ENCODE results near the gene PUDP.
"Not testable (repeated sequence)": the region's sequence is repeated elsewhere in the genome, so short reads cannot be mapped to it uniquely, and the experiment has no call there.

PUDP gene

DNA sequence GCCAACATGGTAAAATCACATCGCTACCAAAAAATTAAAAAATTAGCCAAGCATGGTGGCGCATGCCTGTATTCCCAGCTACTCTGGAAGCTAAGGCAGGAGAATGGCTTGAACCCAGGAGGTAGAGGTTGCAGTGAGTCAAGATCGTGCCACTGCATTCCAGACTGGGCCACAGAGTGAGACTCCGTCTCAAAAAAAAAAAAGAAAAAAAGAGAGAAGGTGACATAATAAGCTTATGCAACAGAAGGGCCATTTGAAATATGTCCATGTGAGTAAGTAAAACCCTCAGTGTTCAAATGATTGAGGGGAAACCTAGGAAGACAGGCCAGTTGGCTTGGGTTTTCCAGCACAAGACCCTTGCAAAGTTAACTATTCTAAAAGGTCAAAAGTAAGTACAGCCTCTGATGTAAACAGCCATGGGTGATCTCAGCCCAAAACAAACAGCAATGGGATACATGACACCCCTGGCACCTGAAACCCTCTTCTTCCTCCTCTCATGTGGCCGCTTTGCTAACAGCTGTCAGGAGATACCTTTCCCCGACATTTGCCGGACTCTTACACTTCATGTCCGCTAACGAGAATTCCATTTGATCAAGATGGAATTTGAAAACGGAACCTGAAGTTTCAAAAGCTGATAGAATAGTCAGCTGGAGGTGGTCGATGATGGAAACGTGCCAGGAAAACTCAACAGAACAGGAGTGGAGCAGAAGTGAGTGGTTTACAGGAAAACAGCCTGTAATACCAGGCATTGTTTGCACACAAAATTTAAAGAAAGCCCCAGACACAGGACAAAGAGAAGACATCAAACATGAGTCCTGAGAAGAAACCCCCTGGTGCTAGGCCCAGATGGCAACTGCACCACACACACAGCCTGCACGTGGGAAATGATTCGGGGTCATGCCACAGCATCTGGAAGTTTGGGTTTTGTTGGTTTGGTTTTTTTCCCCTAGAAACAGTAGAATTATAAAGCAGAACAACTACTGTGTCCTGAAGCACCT is 93.4 kb downstream of the PUDP start:
- Mint-ChIP-seq H3K27ac (peak overlapping the region; percentile 85), H3K27me3 (ENCODE audit: low read depth, poor library complexity) (peaks cover 4% of the 10 kb centered on the region), H3K9me3 (peaks cover 7% of the 10 kb centered on the region), H3K4me1 (peaks cover 48% of the 10 kb centered on the region), H3K4me3 (no peak overlapping the region), H3K36me3 (ENCODE audit: low read depth) (peaks cover 92% of the 10 kb centered on the region)
- DNase-seq, result no peak
- TF ChIP-seq, protein P1, sequence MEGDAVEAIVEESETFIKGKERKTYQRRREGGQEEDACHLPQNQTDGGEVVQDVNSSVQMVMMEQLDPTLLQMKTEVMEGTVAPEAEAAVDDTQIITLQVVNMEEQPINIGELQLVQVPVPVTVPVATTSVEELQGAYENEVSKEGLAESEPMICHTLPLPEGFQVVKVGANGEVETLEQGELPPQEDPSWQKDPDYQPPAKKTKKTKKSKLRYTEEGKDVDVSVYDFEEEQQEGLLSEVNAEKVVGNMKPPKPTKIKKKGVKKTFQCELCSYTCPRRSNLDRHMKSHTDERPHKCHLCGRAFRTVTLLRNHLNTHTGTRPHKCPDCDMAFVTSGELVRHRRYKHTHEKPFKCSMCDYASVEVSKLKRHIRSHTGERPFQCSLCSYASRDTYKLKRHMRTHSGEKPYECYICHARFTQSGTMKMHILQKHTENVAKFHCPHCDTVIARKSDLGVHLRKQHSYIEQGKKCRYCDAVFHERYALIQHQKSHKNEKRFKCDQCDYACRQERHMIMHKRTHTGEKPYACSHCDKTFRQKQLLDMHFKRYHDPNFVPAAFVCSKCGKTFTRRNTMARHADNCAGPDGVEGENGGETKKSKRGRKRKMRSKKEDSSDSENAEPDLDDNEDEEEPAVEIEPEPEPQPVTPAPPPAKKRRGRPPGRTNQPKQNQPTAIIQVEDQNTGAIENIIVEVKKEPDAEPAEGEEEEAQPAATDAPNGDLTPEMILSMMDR (IDR thresholded peaks at IDR 0.05), result no peak

DNA sequence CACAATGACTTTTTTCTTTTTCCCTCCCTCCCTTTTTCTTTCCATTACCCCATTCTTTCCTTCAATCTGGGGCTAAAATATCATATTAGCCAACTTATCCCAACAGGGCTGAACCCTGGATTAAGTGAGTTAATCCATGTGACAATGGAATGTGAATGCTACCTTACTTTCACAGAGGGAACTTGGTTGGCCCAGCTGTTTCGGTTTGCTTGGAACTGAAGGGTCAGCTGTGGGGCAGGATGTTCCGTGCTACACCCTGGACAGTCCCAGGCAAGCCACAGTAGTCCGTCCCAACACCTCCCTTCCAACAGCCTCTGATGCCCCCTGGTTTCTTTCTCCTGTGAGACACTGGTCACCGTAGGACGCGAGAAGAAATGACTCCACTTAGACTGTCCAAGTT is 95.4 kb downstream of the PUDP start:
- peaks cover 60% of the 10 kb centered on the region for H3K4me1 Mint-ChIP-seq
- H3K27ac Mint-ChIP-seq, result no peak overlapping the region
- H3K27me3 Mint-ChIP-seq (ENCODE audit: low read depth, poor library complexity), result no peaks in the 10 kb centered on the region
- TF ChIP-seq, protein P1 (IDR thresholded peaks at IDR 0.05), result no peak
- no peak overlapping the region for H3K4me3 Mint-ChIP-seq
- peaks cover 85% of the 10 kb centered on the region for H3K36me3 Mint-ChIP-seq (ENCODE audit: low read depth)
- no peak for DNase-seq
- peaks cover 4% of the 10 kb centered on the region for H3K9me3 Mint-ChIP-seq

DNA sequence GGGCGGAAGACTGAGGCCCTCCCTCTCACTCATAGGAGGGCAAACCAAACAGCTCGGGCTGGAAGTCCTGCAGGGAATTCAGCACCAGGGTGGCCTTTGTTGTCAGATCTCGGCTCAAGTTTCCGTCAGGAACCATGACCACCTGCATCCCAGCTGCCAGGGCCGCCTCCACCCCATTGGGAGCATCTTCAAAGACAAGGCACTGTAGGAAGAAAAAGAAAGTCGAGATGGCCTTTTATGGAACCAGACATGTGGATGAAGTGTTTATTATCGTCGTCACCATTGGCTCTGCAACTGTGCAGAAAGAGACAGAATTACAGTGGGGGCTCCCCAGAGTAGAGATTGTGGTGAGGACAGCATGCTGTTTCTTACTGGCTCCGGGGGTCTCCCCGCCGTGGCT is 97.7 kb downstream of the PUDP start:
- TF ChIP-seq, protein P1 (IDR thresholded peaks at IDR 0.05), result no peak
- Mint-ChIP-seq H3K9me3 (no peaks in the 10 kb centered on the region), H3K4me3 (no peak overlapping the region), H3K4me1 (peaks cover 48% of the 10 kb centered on the region), H3K27ac (peak overlapping the region; percentile 66), H3K27me3 (ENCODE audit: low read depth, poor library complexity) (no peaks in the 10 kb centered on the region), H3K36me3 (ENCODE audit: low read depth) (peaks cover 81% of the 10 kb centered on the region)
- DNase-seq, result no peak

DNA sequence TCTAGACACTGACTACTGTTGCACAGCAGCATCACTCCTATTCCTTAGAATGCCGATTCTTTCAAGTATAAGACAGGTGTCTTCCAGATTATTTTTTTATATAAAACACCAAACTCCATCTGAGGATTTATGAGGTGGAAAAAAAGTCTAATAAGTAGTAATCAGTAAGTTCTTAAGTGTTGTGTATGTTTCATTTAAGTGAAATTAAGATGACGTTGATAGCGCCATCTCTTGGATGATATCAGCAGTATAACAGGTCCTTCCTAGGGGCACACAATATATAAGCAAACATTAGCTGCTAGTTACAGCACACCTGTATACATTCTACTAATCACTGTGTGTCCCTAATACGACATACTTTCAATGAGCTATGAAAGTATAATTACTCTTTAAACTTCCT is 100.0 kb downstream of the PUDP start:
- Mint-ChIP-seq H3K36me3 (ENCODE audit: low read depth) (peaks cover 82% of the 10 kb centered on the region), H3K27ac (no peak overlapping the region), H3K4me1 (peaks cover 28% of the 10 kb centered on the region), H3K9me3 (peaks cover 8% of the 10 kb centered on the region), H3K4me3 (no peak overlapping the region), H3K27me3 (ENCODE audit: low read depth, poor library complexity) (peaks cover 2% of the 10 kb centered on the region)
- TF ChIP-seq, protein P1 (IDR thresholded peaks at IDR 0.05), result no peak
- no peak for DNase-seq

DNA sequence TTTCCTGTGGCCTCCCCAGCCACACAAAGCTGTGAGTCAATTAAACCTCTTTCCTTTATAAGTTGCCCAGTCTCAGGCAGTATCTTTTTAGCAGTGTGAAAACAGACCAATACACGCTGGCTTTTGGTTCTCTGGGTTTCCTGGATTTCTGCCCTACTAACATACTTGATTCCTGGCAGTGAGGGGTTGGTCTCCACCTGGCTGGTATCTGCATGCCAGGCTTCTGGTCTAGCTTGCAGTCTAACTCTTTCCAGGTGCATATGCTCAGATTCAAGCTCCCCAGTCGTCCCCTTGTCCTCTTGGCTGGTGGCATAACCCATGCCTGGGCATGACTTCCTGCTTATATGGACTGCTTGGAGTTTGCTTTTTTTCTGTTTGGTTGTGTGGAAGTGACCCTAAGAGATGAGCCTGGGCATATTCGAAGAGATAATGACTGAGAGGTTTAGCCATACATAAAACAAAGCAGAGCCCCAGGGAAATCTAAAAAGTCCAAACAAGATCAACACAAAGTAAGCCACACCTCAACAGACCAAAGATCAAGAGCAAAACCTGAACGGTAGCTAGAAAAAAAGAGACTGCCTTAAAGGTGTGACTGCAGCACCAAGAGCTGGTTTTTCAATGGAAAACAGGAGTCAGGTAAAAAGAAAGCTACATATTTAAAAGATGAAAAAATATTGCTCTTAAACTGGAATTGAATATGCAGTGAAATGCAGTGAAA is 102.6 kb downstream of the PUDP start:
- Mint-ChIP-seq H3K9me3 (peaks cover 13% of the 10 kb centered on the region), H3K4me1 (peaks cover 43% of the 10 kb centered on the region), H3K4me3 (no peak overlapping the region), H3K36me3 (ENCODE audit: low read depth) (peaks cover 75% of the 10 kb centered on the region), H3K27me3 (ENCODE audit: low read depth, poor library complexity) (peaks cover 2% of the 10 kb centered on the region), H3K27ac (no peak overlapping the region)
- DNase-seq, result no peak
- TF ChIP-seq, protein P1 (IDR thresholded peaks at IDR 0.05), result no peak

DNA sequence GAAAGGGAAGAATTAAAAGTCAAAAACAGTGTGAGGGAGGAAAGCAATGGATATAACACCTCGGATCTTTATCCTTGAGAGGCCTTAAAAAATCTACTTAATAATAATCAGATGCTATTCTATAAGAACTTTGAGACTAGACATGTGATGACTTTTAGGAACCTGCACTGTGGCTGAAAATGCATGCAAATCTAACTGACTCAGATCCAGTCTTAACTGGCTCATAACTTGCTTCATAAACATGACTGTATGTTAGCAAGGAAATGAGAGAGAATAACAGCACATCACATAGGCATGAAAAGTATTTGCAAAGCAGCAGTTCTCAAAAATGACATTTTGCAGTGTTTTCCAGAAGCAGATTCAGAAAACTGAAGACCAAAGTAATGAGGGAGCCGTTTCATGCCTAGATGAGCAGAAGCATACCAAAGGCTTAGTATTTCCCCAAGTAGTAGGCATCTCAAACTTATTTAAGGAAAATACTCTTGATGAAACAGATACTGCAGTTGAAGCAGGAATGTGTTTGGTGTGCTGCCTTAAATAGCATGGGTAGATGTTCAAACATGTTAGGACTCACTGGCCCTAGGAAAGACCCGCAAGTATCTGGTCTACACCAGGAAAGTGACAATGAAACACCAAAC is 104.0 kb downstream of the PUDP start:
- H3K27ac Mint-ChIP-seq; DNase-seq; H3K27me3 Mint-ChIP-seq (ENCODE audit: low read depth, poor library complexity); H3K4me3 Mint-ChIP-seq: not testable (repeated sequence)
- H3K4me1 Mint-ChIP-seq, result peaks cover 28% of the 10 kb centered on the region
- peaks cover 60% of the 10 kb centered on the region for H3K36me3 Mint-ChIP-seq (ENCODE audit: low read depth)
- H3K9me3 Mint-ChIP-seq, result peaks cover 13% of the 10 kb centered on the region

Measured in nephron progenitor cell (in vitro differentiated cells).